ENCODE results near the gene ALOXE3.
A peak's percentile ranks its signal among the peaks of the same experiment; 100 is the strongest.

Gene ALOXE3

DNA sequence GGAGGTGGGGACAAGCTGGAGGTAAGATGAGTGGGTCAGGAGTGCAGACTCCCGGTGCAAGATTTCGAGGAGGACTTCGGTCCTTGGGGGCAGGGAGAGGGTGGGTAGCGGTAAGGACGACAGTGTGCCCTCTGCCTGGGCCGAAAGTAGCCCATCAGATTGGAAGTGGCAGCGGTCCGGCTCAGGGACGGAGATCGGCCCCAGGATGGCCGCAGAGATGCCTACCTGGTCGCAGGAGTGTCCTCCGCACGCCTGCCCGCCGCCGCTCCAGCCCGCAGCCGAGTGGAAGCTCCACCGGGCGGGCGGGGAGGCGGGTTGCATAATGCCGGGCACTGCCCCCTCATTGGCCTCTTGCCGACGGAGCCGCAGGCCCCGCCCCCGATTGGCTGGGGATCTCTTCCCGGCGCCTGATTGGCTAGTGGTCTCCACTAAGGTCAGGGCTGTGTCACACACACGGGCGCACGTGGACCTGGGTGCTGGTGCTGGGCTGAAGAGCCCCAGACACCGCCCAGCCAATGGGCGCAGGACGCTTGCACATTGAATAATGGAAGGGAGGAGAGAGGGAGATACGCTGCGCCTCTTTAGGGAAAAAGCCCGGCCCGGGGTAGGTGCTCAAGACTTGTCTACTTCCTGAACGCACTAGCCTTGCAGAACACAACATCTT lies 33.9 kb upstream of the ALOXE3 start, which contains the start of gene PER1:
Gene PER1, minus strand, starts transcription at position 293 of the 664 bp plus-strand sequence. CDS start 1,698 bp downstream, outside the sequence.
- TF ChIP-seq, protein P1, sequence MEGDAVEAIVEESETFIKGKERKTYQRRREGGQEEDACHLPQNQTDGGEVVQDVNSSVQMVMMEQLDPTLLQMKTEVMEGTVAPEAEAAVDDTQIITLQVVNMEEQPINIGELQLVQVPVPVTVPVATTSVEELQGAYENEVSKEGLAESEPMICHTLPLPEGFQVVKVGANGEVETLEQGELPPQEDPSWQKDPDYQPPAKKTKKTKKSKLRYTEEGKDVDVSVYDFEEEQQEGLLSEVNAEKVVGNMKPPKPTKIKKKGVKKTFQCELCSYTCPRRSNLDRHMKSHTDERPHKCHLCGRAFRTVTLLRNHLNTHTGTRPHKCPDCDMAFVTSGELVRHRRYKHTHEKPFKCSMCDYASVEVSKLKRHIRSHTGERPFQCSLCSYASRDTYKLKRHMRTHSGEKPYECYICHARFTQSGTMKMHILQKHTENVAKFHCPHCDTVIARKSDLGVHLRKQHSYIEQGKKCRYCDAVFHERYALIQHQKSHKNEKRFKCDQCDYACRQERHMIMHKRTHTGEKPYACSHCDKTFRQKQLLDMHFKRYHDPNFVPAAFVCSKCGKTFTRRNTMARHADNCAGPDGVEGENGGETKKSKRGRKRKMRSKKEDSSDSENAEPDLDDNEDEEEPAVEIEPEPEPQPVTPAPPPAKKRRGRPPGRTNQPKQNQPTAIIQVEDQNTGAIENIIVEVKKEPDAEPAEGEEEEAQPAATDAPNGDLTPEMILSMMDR (IDR thresholded peaks at IDR 0.05; ENCODE audit: poor library complexity, severe bottlenecking) = no peak
- Histone ChIP-seq H3K9me3 (ENCODE audit: severe bottlenecking) (no peaks in the 10 kb centered on the region), H3K4me3 (ENCODE audit: severe bottlenecking) (peak within 1 kb of the TSS; percentile 44), H3K4me1 (ENCODE audit: insufficient read depth, poor library complexity, severe bottlenecking) (peaks cover 16% of the 10 kb centered on the region), H3K36me3 (ENCODE audit: low read depth) (peaks cover 80% of the 10 kb centered on the region), H3K27ac (ENCODE audit: poor library complexity, severe bottlenecking) (peak within 1 kb of the TSS; percentile 98), H3K27me3 (ENCODE audit: insufficient read depth, poor library complexity, severe bottlenecking) (no peaks in the 10 kb centered on the region)
- ATAC-seq (ENCODE audit: low read depth) (peak; percentile 50), DNase-seq (ENCODE audit: low spot score) (peak; percentile 97)

DNA sequence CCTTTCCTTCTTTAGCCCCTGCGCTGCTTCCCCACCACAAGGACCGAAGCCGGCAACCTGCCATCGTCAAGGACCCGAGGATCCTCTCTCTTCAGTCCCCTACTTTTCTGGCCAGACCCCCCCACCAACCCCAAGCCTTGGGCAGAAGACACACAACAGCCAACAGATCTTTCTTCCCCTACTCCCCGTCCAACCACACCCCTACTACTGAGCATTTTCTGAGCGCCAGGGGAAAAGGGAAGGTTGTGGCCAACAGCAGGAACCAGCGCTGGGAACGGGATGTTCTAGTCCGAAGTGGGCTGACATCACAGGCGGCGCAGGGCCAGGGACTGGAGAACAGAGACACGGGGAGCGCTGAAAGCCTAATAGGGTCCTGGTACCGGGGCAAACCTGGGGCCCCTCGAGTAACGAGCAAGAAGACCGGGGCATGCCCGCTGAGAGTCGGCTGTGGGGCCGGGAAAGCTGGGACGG lies 33.4 kb upstream of the ALOXE3 start:
- DNase-seq (ENCODE audit: low spot score) (no peak), ATAC-seq (ENCODE audit: low read depth) (no peak)
- TF ChIP-seq, protein P1 (IDR thresholded peaks at IDR 0.05; ENCODE audit: poor library complexity, severe bottlenecking) = no peak
- Histone ChIP-seq H3K4me3 (ENCODE audit: severe bottlenecking) (peak overlapping the region; percentile 44), H3K4me1 (ENCODE audit: insufficient read depth, poor library complexity, severe bottlenecking) (peaks cover 16% of the 10 kb centered on the region), H3K9me3 (ENCODE audit: severe bottlenecking) (no peaks in the 10 kb centered on the region), H3K27me3 (ENCODE audit: insufficient read depth, poor library complexity, severe bottlenecking) (no peaks in the 10 kb centered on the region), H3K27ac (ENCODE audit: poor library complexity, severe bottlenecking) (peak overlapping the region; percentile 98), H3K36me3 (ENCODE audit: low read depth) (peaks cover 86% of the 10 kb centered on the region)

DNA sequence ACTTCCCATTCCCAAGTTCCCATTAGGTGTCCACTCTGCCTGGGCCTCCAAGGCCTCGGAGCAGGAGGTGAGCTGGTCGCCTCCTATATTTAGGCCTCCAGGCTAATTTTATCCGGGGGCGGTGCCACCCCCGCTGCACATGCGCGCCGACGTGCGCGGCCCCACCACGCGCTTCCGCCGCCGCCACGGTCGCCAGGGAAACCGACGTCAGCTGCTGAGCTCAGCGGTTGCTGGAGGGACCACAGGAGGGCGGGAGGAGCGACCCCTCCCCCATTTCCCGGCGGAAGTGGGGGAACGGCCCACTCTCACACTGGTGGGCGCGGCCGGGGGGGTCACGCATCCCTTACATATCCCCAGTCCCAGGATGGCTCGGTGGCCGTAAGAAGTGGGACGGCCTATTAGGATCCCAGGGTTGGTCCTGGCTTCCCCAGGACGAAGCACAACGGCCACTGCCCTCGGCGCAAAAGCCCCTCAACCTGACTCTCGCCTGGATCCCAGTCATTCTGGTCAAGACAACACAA lies 32.9 kb upstream of the ALOXE3 start:
- ATAC-seq (ENCODE audit: low read depth) = no peak
- Histone ChIP-seq H3K4me1 (ENCODE audit: insufficient read depth, poor library complexity, severe bottlenecking) (peaks cover 16% of the 10 kb centered on the region), H3K36me3 (ENCODE audit: low read depth) (peaks cover 91% of the 10 kb centered on the region), H3K4me3 (ENCODE audit: severe bottlenecking) (peak overlapping the region; percentile 44), H3K27me3 (ENCODE audit: insufficient read depth, poor library complexity, severe bottlenecking) (no peaks in the 10 kb centered on the region), H3K9me3 (ENCODE audit: severe bottlenecking) (no peaks in the 10 kb centered on the region), H3K27ac (ENCODE audit: poor library complexity, severe bottlenecking) (peak overlapping the region; percentile 98)
- DNase-seq (ENCODE audit: low spot score) = no peak
- TF ChIP-seq, protein P1 (IDR thresholded peaks at IDR 0.05; ENCODE audit: poor library complexity, severe bottlenecking) = no peak

DNA sequence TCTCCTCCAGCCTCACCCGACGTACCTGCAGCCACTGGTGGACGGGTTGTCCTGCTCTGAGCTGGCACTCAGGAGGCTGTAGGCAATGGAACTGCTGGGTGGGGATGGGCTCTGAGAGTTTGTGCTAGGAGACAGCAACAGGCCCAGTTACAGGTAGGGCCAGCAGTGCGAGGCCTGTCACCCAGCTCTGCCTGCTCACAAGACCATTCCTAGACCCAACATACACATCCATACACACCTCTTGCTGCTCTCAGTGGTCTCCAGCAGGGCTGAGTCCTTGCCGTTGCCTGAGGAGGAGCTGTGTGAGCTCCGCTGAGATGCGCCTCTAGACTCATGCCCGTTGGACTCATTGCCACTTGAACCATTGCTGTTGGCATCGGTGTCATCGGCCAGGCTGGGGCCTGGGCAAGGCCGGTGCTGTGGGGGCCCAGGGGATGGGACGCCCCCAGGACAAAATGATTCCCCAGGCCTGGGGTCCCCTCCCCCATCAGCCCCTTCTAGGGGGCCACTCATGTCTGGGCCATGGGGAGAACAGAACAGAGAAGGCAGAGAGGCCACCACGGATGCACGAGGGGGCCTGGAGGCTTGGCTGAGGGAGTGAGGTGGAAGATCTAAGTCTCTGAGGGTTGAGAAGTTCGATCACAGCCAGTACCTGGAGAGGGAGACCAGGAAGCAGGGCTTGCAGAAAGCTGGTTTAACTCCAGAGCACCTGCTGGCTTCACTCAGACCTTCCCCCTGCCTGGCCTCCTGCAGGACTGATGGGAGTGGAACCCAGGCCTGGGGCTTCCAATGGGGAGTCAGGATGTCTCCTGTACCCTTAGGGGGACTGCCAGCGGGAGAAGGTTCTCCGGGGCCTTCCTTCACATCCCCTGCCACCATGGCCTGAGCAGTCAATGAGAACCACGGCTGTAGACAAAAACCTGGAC lies 32.1 kb upstream of the ALOXE3 start:
- DNase-seq (ENCODE audit: low spot score) = no peak
- Histone ChIP-seq H3K4me1 (ENCODE audit: insufficient read depth, poor library complexity, severe bottlenecking) (peaks cover 16% of the 10 kb centered on the region), H3K27ac (ENCODE audit: poor library complexity, severe bottlenecking) (peak overlapping the region; percentile 98), H3K36me3 (ENCODE audit: low read depth) (peaks cover 94% of the 10 kb centered on the region), H3K4me3 (ENCODE audit: severe bottlenecking) (peak overlapping the region; percentile 44), H3K27me3 (ENCODE audit: insufficient read depth, poor library complexity, severe bottlenecking) (no peaks in the 10 kb centered on the region), H3K9me3 (ENCODE audit: severe bottlenecking) (no peaks in the 10 kb centered on the region)
- TF ChIP-seq, protein P1 (IDR thresholded peaks at IDR 0.05; ENCODE audit: poor library complexity, severe bottlenecking) = no peak
- ATAC-seq (ENCODE audit: low read depth) = no peak

All from RWPE2 (cell line).